ENCODE results near the gene ATP11C.
"Not testable (repeated sequence)": the region's sequence is repeated elsewhere in the genome, so short reads cannot be mapped to it uniquely, and the experiment has no call there.

The ATP11C gene

DNA sequence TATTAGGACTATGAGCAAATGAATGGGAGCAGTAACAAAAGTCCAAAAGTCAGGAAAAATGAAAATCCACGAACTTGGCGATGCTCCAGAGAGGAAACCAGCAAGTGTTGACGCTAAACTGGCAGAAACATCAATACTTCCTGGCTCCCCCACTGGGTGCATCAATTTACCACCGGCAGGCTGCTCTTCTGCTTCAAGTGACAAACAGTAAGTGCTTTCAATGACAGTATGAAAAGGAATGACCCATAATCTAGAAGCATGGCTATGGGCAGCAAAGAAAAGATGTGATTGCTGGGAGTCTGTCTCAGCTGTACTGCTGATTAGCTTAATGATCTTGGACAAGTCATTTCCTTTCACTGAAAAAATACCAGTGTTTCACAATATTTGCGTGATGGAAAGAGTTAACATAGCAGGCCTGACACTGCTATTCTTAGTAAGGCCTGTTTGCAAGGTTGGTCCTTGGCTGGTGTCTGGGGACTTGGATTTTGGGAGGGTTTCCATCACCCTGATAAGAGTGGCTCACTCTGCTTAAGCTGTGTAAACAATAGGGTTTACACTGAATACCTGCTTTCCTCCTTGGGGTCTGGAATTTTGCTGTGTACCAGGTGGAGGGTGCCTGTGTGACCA is 8.7 kb downstream of the ATP11C start:
- no peak for DNase-seq (ENCODE audit: low read depth)

DNA sequence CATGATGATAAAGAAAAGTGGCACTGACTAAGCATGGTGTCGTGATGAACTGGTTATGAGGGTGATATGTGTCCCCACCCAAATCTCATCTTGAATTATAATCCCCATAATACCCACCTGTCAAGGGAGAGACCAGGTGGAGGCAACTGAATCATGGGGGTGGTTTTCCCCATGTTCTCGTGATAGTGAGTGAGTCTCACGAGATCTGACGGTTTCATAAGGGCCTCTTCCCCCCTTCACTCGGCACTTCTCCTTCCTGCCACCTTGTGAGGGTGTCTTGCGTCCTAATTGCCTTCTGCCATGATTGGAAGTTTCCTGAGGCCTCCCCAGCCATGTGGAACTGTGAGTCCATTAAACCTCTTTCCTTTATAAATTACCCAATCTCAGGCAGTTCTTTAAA is 11.7 kb downstream of the ATP11C start:
- DNase-seq (ENCODE audit: low read depth) = not testable (repeated sequence)

DNA sequence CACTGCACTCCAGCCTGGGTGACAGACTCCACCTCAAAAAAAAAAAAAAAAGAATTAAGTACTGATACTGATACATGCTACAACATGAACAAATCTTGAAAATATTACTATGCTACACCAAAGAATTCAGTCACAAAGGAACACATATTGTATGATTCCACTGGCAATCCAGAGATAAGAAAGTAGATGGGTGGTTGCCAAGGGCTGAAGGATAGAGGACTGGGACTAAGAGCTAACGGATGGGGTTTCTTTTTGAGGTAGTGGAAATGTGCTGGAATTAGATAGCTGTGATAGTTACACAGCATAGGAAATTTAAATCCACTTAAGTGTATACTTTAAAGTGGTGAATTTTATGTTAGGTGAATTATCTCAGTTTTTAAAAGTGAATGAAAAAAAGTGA is 12.5 kb downstream of the ATP11C start:
- DNase-seq (ENCODE audit: low read depth) = no peak

DNA sequence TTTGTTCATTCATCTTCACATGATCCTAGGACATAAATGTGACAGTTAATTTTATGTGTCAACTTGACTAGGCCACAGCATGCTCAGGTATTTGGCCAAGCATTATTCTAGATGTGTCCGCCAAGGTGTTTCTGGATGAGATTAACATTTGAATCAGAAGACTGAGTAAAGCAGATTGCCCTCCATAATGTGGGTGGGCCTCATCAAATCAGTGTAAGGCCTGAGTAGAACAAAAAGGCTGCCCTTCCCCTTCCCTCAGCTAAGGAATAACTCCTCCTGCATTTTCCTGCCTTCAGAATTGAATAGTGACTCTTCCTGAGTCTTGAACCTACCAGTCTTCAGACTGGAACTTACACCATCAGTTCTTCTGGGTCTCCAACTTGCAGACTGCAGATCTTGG is 18.4 kb downstream of the ATP11C start:
- DNase-seq (ENCODE audit: low read depth) = no peak

DNA sequence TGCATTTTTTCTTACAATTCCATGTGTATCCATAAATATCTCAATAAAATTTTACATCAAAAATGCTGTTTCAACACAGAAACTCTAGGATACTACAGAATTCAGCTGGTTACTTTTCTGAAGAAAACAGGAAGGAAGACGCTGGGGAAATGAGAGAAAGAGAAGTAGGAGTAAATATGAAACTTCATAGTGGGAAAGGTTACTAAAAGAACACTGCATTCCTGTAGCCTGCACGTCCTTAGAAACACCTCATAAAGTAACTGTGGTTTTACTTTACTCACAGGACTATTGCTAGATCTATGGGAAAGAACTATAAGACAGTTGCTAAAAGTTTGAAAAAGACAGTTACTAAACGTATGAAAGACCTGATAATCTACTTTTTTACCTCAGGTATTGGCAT is 23.1 kb downstream of the ATP11C start:
- no peak for DNase-seq (ENCODE audit: low read depth)

DNA sequence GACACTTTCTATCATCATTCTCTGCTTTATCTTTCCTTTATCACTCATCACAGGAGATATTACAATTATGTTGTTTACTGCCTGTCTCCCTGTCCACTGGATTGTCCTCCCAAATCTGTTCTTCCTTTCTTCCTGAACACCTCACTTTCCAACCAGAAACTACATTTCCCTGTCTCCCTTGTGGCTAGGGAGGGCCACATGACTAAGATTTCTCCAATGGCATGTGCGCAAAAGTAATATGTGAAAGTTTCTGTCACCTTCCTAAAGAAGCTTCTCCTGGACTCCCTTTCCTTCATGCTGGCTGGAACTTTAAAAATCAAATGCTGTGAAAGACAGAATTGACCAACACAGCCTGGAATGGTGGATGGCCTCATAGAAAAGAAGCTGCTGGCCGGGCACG is 25.8 kb downstream of the ATP11C start:
- DNase-seq (ENCODE audit: low read depth) = no peak

DNA sequence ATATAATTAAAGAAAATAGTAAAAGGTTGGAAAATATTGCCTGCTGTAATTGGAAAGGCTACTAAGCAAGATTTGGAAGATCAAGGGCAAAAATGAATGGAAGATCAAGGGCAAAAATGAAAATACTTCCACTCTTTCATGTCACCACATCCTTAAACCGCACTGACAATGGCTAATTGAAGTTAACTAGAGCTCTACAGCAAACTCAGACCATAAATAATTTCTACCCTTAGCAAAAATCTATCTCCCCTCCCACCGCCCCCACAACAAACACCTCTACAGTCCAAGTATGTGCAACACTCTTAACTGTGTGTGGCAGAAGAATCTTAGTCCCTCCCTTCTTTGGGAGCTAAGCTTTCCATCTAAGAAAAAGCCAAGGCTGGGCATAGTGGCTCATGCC is 27.1 kb downstream of the ATP11C start:
- no peak for DNase-seq (ENCODE audit: low read depth)

DNA sequence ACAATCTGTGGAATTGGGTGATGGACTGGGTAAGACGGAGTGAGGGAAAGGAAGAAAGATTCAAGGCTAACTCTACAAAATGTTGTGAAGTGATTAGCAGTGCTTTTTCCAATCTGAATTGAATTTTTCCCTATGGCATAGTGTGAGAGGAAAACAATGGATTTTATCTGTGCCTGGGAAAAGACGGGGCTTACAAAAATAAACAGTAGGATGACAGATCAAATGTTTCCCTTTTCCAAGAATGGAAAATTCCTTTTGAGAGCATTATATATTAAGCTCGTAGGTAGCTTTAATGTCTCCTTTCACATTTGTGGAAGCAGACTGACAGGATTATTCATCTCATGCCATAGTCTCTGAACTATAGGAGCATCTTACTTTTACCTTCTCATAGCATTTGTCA is 27.8 kb downstream of the ATP11C start:
- DNase-seq (ENCODE audit: low read depth) = no peak

DNA sequence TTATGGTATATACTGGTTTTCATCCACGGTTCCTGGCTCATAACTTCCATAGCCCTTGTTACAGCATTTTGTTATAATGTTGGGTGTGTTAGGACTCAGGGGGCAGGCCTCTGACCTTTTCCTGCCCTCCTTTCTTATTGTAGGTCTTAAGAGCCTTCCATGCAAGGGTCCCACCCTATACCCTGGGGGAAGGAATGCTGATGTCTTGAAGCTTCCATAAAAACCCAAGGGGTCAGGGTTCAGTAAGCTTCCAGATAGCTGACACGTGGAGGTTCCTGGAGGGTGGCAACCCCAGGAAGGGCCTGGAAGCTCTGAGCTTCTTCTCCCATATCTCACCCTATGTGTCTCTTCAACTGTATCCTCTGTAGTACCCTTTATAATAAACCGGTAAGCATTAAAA is 29.6 kb downstream of the ATP11C start:
- no peak for DNase-seq (ENCODE audit: low read depth)

DNA sequence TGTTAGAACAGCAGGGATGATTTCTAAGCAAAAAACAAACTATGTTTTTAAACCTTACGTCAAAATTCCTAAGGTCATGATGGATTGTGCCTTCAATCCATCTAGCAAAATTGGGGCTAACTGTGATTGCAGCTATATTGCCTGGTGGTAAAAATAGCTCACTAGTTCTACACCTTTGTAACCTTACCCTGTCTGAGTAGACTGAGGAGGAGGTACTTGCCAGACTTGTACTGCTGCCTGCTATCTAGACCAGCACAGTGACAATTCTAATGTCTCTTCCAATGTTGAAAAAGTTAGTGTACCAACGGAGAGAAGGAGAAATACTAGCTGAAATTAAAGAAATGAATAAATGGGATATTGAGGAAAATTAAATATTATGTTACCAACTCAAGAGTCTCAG is 30.3 kb downstream of the ATP11C start:
- DNase-seq (ENCODE audit: low read depth) = no peak

DNA sequence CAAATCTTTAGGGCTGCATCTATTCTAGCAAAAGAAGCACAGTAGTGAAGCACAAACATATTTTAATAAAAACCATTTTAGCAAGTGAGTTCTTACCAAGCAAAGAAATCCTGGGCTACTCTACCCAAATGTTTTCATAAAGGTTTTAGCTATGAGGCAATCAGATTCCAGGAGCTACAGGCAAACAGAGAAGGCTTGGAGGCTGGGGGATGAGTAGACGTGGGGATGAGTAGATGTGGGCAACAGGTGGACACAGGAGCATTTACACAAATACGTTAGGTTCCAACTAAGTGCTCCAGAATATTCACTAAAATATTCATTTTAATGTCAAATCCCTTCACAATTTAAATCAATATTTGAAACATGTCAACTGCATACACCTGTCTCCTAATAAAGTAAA is 34.5 kb downstream of the ATP11C start:
- DNase-seq (ENCODE audit: low read depth) = no peak

DNA sequence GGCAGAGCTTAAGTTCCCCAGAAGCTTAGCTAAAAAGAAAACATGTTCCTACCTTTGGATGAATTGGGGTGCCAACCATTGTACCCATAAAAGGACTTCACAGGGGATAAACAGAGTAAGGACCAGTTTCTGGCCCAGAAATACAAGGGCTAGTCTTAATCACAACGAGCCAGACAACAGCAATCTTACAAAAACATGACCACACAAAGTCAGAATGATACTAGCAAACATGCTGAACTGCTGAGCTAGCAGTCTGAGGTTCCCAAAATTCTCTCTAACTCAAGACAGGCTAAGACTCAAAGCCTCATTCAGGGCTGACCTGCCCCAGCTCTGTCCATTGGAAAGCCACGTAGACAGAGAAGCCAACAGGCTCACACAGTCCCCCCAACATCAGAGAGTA is 40.3 kb downstream of the ATP11C start:
- no peak for DNase-seq (ENCODE audit: low read depth)

DNA sequence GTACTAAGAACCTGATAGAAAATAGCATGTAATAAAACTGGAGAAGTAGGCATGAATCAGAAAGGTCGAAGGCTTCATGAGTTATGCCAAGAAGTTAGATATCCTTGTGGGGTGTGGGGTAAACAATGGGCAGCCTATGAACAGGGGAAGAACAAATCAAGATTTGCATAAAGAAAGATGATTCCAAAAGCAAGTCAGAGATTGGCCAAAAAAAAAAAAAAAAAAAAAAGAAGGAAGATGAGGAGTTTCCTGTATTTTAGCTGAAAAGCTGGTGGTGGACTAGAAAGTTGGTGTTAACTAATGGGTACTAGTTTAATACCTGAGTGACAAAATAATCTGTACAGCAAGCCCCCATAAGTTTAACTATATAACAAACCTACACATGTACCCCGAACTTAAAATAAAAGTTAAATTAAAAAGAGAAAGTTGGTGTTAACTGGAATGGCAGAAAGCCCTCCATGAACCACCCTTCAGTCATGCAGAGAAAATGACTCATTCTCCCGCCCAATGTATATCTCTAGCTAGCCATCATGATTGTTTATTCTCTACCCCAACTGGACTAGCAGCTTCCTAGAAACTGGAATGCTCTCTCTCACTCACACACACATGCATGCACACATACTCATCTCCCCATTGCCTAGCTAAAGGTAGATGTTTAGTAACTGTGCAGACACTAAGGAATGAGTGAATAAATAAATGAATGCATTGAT is 41.7 kb downstream of the ATP11C start:
- DNase-seq (ENCODE audit: low read depth) = no peak

DNA sequence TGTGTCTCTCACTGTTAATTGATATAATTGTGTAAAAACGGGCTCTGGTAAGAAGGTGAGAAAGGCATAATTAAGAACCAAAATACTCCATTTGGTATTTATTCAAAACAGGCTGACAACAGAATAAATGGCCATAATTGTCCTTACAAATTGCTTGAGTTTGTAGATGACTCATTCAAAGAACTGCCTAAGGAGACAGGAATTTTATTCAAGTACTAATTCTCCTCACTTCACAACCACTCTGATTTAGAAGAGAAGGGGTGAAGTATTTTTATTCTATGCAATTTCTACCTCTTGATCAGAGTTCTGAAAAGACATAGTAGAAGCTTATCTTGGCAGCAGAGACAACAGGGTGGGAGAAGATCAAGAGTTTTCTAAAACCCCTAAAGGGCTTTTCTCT is 43.1 kb downstream of the ATP11C start:
- DNase-seq (ENCODE audit: low read depth) = no peak

DNA sequence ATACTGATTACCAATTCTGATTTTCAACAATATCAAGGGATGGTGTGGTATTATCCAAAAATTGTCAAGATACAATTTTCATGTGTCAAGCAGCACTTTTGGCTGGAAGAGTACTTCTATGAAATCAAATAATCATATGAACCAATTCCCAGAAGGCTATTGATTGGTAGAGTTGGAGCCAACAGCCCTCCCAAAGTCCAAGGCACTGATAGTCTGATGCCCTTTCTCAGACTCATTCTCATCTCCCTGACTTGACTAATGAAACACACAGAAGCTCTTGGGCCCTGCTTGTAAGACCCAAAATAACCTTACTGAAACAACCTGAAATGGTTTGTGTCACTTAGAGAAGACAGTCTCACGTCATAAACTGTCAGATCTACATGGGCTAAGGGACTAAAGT is 48.9 kb downstream of the ATP11C start:
- DNase-seq (ENCODE audit: low read depth) = no peak

DNA sequence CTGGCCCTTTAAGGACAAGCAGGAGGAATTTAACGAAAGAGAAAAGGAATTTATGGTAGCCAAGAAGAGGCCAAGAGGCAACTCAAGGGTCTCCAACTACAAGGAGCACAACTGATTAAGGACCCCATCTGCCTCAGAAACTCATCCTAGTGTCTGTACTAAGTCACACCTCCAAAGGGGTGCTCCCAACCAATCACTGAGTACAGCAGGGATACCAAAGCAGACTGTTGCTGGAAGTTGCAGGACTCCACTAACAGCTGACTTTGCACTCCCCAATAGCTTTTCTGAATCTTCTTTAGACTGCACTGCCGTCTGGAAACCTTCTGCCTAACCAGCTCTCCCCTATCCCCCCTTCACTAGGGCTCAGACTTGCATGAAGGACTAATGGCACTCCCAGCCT is 50.6 kb downstream of the ATP11C start:
- no peak for DNase-seq (ENCODE audit: low read depth)

DNA sequence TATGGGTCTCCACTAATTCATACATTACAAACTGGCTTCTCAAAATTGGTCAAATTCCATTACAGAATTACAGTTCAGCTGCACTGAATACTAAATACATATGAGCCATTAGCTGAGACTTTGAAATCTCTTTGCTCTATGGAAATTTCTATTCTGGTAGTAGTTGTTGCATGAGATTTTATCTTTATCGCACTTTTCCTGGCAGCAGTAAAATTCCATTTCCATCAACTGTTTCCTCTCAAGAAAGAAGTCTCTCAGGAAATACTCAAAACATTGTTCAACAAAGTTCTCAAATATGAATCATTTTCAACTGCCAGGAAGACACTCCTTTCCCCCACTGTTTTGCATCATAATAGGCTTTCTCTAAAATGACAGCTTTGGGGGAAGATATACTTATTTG is 51.3 kb downstream of the ATP11C start:
- no peak for DNase-seq (ENCODE audit: low read depth)

DNA sequence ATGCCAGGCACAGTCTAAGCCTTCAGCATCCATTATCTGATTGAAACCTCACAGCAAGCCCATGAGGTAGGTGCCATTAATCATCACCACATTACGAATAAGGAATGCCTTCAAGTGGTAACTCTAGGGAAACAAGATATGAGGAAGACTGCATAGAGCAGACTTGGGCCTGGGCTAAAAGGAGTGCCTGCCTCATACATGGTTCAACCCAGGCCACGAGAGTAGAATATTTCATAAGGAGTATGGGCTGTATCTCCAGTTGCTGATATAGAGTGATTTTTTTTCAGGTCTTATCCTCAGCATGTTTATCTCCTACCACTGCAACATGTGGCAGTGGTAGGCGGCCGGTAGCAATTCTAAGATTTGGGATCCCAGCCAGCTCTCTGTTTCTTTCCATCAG is 51.7 kb downstream of the ATP11C start:
- no peak for DNase-seq (ENCODE audit: low read depth)

DNA sequence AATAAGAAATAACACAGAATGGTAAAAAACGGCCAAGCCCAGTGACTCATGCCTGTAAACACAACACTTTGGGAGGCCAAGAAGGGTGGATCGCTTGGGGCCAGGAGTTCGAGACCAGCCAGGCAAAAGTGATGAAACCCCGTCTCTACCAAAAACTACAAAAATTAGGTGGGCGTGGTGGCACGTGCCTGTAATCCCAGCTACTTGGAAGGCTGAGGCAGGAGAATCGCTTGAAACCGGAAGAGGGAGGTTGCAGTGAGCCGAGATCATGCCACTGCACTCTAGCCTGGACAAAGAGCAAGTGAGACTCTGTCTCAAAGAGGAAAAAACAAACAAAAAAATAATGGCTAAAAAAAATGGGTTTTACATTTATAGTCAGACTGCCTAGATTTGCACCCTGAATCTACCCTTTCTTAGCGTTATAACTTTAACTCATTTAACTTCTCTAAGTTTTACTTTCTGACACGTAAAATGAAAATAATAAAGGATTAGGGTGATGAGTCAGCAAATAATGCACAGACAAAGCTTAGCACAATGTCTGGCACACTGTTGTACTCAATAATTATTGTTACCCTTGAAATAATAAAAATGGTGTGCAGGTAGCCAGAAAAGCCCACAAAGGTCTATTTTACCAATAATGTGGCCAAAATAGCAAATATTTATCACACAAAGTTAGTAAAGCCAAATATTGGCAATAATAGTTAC is 55.0 kb downstream of the ATP11C start:
- DNase-seq (ENCODE audit: low read depth) = no peak

DNA sequence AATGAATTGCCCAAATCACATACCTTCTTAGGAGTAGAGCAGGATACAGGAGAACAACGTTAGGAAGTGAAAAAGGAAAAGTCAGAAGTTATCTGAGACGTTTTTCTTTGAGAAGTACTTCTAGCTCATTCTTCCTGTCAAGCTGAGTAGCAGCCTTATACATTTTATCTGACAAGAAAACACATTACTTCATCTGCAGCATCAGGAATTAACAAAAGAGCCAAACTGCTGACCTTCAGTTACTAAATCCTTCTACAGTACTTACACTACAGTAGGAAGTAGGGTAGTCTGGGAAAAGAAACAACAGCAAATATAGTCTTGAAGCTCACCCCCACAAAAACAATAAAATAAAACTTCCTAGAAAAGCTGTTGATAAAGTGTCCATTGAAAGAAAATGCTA is 57.0 kb downstream of the ATP11C start:
- DNase-seq (ENCODE audit: low read depth) = no peak

DNA sequence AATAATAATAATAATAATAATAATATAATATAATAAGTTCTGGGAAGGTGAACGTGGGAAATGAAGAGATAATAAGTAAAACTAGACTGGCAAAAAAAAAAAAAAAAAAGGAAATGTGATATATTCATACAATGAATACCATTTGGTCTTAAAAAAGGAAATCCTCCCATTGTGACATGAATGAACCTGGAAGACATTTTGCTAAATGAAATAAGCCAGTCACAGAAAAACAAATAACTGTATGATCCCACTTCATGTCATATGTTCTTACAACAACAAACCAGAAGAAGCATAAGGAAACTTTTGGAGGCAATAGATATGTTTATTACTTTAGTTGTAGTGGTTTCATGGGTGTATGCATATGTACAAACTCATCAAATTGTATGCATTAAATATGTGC is 63.1 kb downstream of the ATP11C start:
- DNase-seq (ENCODE audit: low read depth) = no peak

DNA sequence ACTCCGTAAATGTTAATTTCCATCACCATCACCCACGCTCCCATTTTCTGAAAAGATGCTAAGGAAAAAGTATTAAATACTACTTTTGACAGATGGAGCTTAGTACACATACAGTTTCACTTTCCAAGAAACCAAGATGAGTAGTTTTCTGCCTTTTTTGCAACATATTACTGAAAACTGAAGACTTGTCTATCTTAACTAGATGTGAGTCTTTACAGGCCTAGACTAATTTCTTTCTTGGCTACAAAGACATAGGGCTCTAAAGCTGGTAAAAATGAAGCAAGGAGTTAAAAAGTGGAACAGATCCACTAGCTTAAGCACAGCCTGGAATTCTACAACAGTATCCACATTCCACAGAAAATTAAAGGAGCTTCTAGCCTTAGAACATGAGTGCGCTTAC is 68.2 kb downstream of the ATP11C start:
- no peak for DNase-seq (ENCODE audit: low read depth)

DNA sequence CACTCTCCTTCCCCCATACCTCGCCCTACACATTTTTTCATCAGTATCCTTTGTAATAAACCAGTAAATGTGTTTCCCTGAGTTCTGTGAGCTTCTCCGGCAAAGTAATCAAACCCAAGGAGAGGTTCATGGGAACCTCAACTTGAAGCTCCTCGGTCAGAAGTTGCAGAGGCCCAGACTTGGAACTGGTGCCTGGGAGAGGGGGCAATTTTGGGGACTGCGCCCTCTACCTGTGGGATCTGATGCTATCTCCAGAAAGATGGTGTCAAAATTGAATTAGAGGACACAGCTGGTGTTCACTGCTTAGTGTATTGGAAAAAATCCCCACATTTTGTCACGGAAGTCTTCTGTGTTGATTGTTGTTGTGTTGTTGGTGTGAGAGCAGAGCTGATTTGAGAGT is 70.6 kb downstream of the ATP11C start:
- no peak for DNase-seq (ENCODE audit: low read depth)

DNA sequence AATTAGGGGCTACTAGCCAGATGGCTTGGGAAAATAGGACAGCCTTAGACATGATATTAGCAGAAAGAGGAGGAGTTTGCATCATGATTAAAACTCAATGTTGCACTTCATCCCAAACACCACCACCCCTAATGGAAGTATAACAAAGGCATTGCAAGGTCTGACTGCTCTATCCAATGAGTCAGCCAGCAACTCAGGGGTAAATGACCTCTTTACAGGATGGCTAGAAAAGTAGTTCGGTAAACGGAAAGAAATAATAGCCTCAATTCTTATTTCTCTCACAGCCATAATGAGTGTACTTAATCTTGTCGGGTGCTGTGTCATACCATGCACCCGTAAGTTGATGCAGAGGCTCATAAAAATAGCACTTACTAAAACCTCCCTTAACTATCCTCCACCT is 76.0 kb downstream of the ATP11C start:
- DNase-seq (ENCODE audit: low read depth) = not testable (repeated sequence)

All from T-helper 22 cell (primary cell).